Lower lobe of right lung (tissue), 2 donors: ENCODE data around the gene MEX3A. TPM values are rescaled to one million over a fixed set of nuclear protein-coding genes. Genes with fewer than 3 reads are reported as not detected.

ENCODE experiments used
- ATAC-seq, 2 donors: fragments of 200-7000 bp; cut with Tn5 transposase; one replicate each; pipeline ENCODE4 v1.9.1; 2020 to 2022; ENCODE audit warnings: mild to moderate bottlenecking in 2 of 2, moderate library complexity in 2 of 2
- DNase-seq: peaks from one replicate; pipeline ENCODE4 v3.0.0-alpha.2; 2020
- H3K27ac ChIP-seq: fragments of 200-600 bp; one replicate; pipeline ENCODE4 v1.8.0; 2022
- H3K27me3 ChIP-seq: fragments of 200-600 bp; one replicate; pipeline ENCODE4 v1.8.0; 2022; ENCODE audit warnings: low read depth
- H3K36me3 ChIP-seq: fragments of 200-600 bp; one replicate; pipeline ENCODE4 v1.8.0; 2022; ENCODE audit warnings: mild to moderate bottlenecking
- H3K4me1 ChIP-seq: fragments of 200-600 bp; one replicate; pipeline ENCODE4 v1.8.0; 2022
- H3K4me3 ChIP-seq: fragments of 200-600 bp; one replicate; pipeline ENCODE4 v1.8.0; 2022; ENCODE audit warnings: mild to moderate bottlenecking
- H3K9me3 ChIP-seq: fragments of 200-600 bp; one replicate; pipeline ENCODE4 v1.8.0; 2022
- intact Hi-C: fragments of 100-400 bp; cut with DNase I; formaldehyde crosslinking; loops from one replicate; pipeline ENCODE4 v1.11.0; 2022
- total RNA-seq: library from RNA; stranded (reverse); fragmentation: NEBNext Ultra II Directional; extraction: Animal tissue kit (Norgen Biotek cat#: 25700); gene quantifications from one replicate; pipeline ENCODE4 v1.2.1, GENCODE V29; 2021
- TF ChIP-seq, protein P1 (sequence below): fragments of 200-600 bp; IDR thresholded peaks from one replicate; pipeline ENCODE4 v1.8.0; 2022; ENCODE audit warnings: antibody characterized with exemption, mild to moderate bottlenecking
- donor health status: DM: no; HTN: yes; CAD: no; lungs with severe emphysema.

MEX3A gene
- total RNA-seq, 1 donor from 2014 or later = 0.74 TPM

DNA sequence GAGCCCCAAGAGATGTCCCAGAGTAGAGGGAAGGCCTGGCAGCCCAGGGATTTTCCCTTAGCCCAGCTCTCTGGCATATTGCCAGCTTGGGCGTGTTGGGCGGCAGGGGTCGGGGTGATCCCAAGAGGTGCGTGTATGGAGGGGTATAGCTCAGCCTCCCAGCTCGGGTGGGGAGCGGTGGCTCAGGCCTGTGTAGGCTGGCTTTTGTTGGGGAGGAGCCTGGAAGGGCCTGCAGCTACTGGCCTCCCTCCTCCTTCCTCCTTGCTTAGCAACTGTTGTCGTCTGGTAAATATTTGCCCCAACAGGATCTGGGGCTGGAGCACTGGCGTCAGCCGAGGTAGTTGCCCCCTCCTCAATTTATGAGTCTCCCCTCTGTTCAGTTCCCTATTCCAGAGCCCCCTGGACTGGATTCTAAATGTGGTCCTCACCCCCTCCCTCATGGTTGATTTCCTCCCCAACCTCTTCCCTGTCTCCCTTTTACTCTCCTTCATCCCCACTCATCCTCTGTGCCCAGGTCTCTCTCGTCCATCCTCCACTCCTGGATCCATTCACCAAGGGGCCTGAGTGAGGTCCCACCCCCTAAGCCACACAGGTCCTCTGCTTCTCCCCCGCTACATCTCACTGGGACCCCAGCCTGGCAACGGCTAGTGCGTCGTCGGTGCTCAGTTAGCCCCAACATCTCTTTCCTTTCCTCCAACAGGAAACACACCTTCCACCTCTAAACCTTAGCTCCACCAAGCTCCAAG, 22.0 kb upstream of the MEX3A start:
- Histone ChIP-seq H3K4me3 (no peak overlapping the region), H3K27ac (peak overlapping the region; percentile 98), H3K36me3 (no peaks in the 10 kb centered on the region), H3K27me3 (no peaks in the 10 kb centered on the region), H3K4me1 (peaks cover 65% of the 10 kb centered on the region), H3K9me3 (no peaks in the 10 kb centered on the region)
- ATAC-seq (peak; percentile 79 to 81), DNase-seq (peak; percentile 85)
- TF ChIP-seq, protein P1, sequence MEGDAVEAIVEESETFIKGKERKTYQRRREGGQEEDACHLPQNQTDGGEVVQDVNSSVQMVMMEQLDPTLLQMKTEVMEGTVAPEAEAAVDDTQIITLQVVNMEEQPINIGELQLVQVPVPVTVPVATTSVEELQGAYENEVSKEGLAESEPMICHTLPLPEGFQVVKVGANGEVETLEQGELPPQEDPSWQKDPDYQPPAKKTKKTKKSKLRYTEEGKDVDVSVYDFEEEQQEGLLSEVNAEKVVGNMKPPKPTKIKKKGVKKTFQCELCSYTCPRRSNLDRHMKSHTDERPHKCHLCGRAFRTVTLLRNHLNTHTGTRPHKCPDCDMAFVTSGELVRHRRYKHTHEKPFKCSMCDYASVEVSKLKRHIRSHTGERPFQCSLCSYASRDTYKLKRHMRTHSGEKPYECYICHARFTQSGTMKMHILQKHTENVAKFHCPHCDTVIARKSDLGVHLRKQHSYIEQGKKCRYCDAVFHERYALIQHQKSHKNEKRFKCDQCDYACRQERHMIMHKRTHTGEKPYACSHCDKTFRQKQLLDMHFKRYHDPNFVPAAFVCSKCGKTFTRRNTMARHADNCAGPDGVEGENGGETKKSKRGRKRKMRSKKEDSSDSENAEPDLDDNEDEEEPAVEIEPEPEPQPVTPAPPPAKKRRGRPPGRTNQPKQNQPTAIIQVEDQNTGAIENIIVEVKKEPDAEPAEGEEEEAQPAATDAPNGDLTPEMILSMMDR = no peak
- intact Hi-C loops = no loop called here

DNA sequence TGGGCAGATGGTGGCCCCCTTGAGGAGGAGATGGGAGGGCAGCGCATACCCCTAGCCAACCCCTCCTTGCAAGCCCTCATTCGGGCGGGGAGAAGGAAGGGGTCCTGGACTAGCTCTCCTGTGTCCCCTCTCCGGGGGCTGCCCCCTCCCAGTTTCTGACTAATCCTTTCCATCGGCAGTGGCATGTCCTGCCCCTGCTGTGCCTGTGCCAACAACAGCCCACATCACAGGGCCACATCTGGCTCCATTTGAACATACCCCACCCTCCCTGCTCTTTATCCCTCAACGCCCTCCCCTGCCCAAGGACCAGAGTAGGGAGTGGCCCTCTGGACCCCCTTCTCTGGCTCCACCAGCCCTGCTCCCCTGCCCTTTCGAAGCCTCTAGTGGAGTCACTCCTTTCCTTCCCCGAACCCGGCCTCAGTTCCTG, 21.3 kb upstream of the MEX3A start:
- H3K27me3 ChIP-seq = no peaks in the 10 kb centered on the region
- H3K36me3 ChIP-seq = no peaks in the 10 kb centered on the region
- H3K9me3 ChIP-seq = no peaks in the 10 kb centered on the region
- no peak for ATAC-seq
- H3K4me3 ChIP-seq = no peak overlapping the region
- H3K27ac ChIP-seq = peak overlapping the region; percentile 98
- intact Hi-C loops = no loop called here
- no peak for DNase-seq
- TF ChIP-seq, protein P1 = no peak
- peaks cover 65% of the 10 kb centered on the region for H3K4me1 ChIP-seq

DNA sequence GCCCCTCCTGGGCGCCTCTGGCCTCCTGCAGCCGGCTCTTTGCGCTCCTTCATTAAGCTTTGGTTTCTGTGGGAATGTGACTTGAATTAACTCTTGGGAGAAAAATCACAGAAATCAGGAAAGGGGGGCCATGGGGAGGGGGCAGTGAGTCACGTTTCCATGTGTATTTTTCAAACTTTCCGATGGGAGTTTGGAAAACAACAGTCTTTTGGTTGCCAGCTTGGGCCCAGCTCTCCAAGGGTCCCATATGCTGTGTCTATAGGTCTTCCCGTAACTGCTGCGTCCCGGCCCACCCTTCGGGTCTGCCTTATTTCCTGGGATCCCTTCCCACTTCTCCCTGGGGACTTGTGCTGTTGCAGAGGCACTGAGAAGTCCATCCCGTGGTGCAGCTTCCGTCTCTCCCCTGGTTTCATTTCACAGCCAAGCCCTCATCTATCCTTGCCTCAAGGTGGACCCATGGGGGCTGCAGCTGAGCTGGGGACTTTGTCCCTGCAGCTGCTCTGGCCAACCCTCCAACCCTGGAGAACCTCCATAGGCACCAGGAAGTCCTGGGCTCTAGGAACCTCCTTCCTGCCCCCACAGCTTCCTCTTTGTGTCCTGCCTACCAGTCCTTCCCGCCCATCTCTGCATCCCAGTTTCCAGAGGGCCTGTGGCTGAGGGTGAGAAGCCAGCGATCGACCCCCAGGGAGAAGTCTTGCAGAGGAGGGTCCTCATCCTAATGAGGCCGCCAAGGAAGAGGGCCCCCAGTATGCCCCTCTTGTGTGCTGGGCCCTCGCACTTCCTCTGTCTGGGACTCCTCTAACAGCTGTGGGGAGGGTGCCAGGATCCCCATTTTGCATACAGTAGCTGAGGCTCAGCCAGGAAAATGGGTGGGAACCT, 20.6 kb upstream of the MEX3A start:
- Histone ChIP-seq H3K4me1 (peaks cover 65% of the 10 kb centered on the region), H3K36me3 (no peaks in the 10 kb centered on the region), H3K27me3 (no peaks in the 10 kb centered on the region), H3K4me3 (no peak overlapping the region), H3K27ac (peak overlapping the region; percentile 98), H3K9me3 (no peaks in the 10 kb centered on the region)
- intact Hi-C loops = no loop called here
- TF ChIP-seq, protein P1 = no peak
- ATAC-seq (no peak), DNase-seq (no peak)

DNA sequence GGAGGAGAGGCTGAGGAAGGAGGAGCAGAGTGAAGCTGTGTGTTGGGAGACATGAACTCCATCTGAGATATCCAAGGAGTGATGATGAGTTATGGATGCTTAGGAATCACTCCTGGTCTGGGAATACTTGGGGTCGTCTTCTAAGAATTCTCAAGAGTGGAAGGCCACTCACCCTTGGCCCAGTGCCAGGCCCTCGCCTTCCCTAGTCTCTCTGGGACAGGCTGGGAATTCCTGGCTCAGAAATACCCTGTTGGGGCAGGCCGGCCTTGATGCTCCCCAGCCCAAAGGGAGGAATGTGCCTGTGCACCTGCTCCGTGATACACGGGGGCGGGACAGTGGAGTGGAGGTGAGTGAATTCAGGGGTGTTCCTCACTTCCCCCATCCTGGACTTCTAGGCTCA, 19.6 kb upstream of the MEX3A start:
- Histone ChIP-seq H3K9me3 (no peaks in the 10 kb centered on the region), H3K27me3 (no peaks in the 10 kb centered on the region), H3K36me3 (no peaks in the 10 kb centered on the region), H3K4me3 (no peak overlapping the region), H3K27ac (peak overlapping the region; percentile 98), H3K4me1 (peaks cover 65% of the 10 kb centered on the region)
- no peak for DNase-seq
- intact Hi-C loops = no loop called here
- ATAC-seq = no peak
- TF ChIP-seq, protein P1 = no peak

DNA sequence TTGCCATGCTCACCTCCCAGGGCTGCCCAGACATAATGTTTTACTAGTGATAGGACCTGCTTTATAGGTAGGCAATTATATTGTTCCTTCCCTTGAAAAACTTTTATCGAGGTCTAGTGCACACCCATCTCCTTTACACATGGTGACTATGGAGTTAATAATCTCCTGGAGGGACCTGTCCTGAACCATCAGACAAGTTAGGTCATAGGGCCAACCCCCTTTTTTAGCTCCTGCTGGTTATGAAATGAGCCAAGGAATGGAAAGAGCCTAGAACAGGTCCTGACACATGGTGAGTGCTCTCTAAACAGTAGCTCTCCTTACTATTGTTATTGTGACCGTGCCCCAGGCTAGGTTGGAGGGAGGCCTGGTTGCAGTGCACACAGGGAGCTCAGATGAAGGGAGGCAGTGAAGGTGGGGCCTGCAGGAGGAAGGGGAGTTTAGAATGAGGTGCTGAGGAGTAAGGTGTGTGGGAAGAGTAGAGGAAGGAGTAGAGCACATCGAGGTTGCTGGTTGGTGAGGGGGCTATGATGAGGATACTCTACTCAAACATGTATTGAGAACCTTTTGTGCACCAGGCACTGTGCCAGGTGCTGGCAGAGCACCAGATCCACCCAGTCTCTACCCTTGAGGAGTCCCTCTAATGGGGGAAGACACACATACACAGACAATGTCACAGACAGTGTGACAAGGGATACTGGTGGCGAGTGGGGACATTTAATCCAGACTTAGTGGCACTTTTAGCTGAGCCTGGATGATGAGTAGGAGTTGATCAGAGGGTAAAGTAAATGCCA, 18.1 kb upstream of the MEX3A start:
- Histone ChIP-seq H3K4me1 (peaks cover 63% of the 10 kb centered on the region), H3K36me3 (no peaks in the 10 kb centered on the region), H3K9me3 (no peaks in the 10 kb centered on the region), H3K27ac (no peak overlapping the region), H3K4me3 (no peak overlapping the region), H3K27me3 (no peaks in the 10 kb centered on the region)
- ATAC-seq (no peak), DNase-seq (no peak)
- intact Hi-C loops = no loop called here
- TF ChIP-seq, protein P1 = no peak
